Adrenal gland (tissue), 12 donors: Measurements from ENCODE around the gene IFT52. TPM values are rescaled to one million over a fixed set of nuclear protein-coding genes. Genes with fewer than 3 reads are reported as not detected.

Source experiments
- DNase-seq, 7 donors: peaks; one replicate each; pipeline ENCODE4 v3.0.0-alpha.2; 2019 to 2020
- H3K27ac ChIP-seq, 5 donors: fragments of 200-600 bp; sonication (generic) in 4 of 5; 1 replicate in 3 of 5; 2 replicates in 2 of 5; pipeline versions ENCODE4 v1.5.1 to v1.8.0; 2016 to 2020; ENCODE audit warnings: mild to moderate bottlenecking in 1 of 5
- H3K27me3 ChIP-seq: fragments of 200-600 bp; 2 replicates; pipeline ENCODE4 v1.8.0; 2021
- H3K36me3 ChIP-seq, 2 donors: fragments of 200-600 bp; replicated peaks in 1 of 2; 1 replicate in 1 of 2; 2 replicates in 1 of 2; pipeline versions ENCODE4 v1.5.1 to v1.8.0; 2018 to 2022
- H3K4me1 ChIP-seq, 2 donors: fragments of 200-600 bp; replicated peaks in 1 of 2; 1 replicate in 1 of 2; 2 replicates in 1 of 2; pipeline versions ENCODE4 v1.5.1 to v1.8.0; 2018 to 2021
- H3K4me3 ChIP-seq, 4 donors: fragments of 200-600 bp; sonication (generic) in 3 of 4; one replicate each; pipeline ENCODE4 v1.5.1; 2016 to 2018
- H3K9me3 ChIP-seq, 3 donors: fragments of 200-600 bp; sonication (generic) in 1 of 3; replicated peaks in 1 of 3; 1 replicate in 2 of 3; 2 replicates in 1 of 3; pipeline versions ENCODE4 v1.5.1 to v1.8.0; 2016 to 2021
- CTCF ChIP-seq, 6 experiments: fragments of 450-650 bp in 4 of 6; fragments of 200-600 bp in 2 of 6; sonication (generic) in 1 of 6; IDR thresholded peaks; 1 replicate in 5 of 6; 2 replicates in 1 of 6; pipeline versions ENCODE4 v1.5.1 to v1.8.0; 2016 to 2021; ENCODE audit warnings: antibody characterized with exemption in 6 of 6, mild to moderate bottlenecking in 2 of 6, moderate library complexity in 1 of 6
- POLR2A ChIP-seq, 2 donors: fragments of 450-650 bp; IDR thresholded peaks; one replicate each; pipeline ENCODE4 v1.6.1; 2017; ENCODE audit warnings: antibody characterized with exemption in 2 of 2, mild to moderate bottlenecking in 2 of 2, moderate library complexity in 1 of 2
- WGBS, 4 donors: extraction: QIAGEN DNeasy Blood & Tissue Kit in 2 of 4; methylation state at CpG; one replicate each; pipeline versions ENCODE4 v1.1.5 to v1.1.7; 2013 to 2017; 5-methylcytosine and 5-hydroxymethylcytosine counted together
- intact Hi-C, 2 donors: fragments of 100-400 bp; cut with DNase I; formaldehyde crosslinking; loops; one replicate each; pipeline versions ENCODE4 v1.14.1 to v1.15.0; 2022 to 2023
- polyA plus RNA-seq, 3 donors: library from polyadenylated mRNA; stranded (reverse); fragments of 200-250 nt in 2 of 3; fragments of 350-450 nt in 1 of 3; fragmentation: Illumina TruSeq in 1 of 3; extraction: RNeasy Lipid Tissue Mini Kit (QIAGEN cat#74804) in 1 of 3; gene quantifications; one replicate each; pipeline ENCODE4 v1.2.3, GENCODE V29; 2013 to 2014
- total RNA-seq, 9 donors: library from RNA; depleted of rRNA in 4 of 9; stranded (reverse); fragments of >200 nt in 4 of 9; fragments of 120-200 nt in 1 of 9; fragmentation: NEBNext Ultra II Directional in 1 of 9; extraction: Animal tissue kit (Norgen Biotek cat#: 25700) in 1 of 9; gene quantifications; one replicate each; pipeline versions ENCODE4 v1.1.0 to v1.2.4, GENCODE V29; 2013 to 2023
- donor health status: healthy with polysubstance abuse.
- donor health status: Bipolar disorder and iron deficiency.
- donor health status: DM: yes; HTN: yes; CAD: no.
- donor health status: DM: no; HTN: no; CAD: no.
- donor health status: DM: no; HTN: no; CAD: no.
- donor health status: DM: yes; HTN: yes; CAD: no.

IFT52 gene
- total and polyA plus RNA-seq, 12 donors: 12.5 to 52.6 (median 22.8) TPM

GRCh38 chr20:43548273-43548880, 42.4 kb upstream of the IFT52 start:
- no peak for DNase-seq
- no peaks in the 10 kb centered on the region for H3K36me3 ChIP-seq
- intact Hi-C loops: no loop called here

GRCh38 chr20:43549416-43550065, 41.2 kb upstream of the IFT52 start:
- Histone ChIP-seq H3K27me3 (no peaks in the 10 kb centered on the region), H3K27ac (no peak overlapping the region), H3K4me3 (no peak overlapping the region), H3K4me1 (no peaks in the 10 kb centered on the region), H3K36me3 (no peaks in the 10 kb centered on the region), H3K9me3 (no peaks in the 10 kb centered on the region)
- no peak for TF ChIP-seq CTCF (IDR thresholded peaks at IDR 0.05)
- no peak for TF ChIP-seq POLR2A (IDR thresholded peaks at IDR 0.05)
- no peak for DNase-seq
- intact Hi-C loops: no loop called here
- 83 to 90% (median 90%) methylated on average over 4 of the region's 4 CpGs for WGBS, 4 donors

More at GRCh38 chr20:43548273-43548880, 42.4 kb upstream of the IFT52 start:
- Histone ChIP-seq H3K27ac (no peak overlapping the region), H3K27me3 (no peaks in the 10 kb centered on the region), H3K4me1 (no peaks in the 10 kb centered on the region), H3K9me3 (no peaks in the 10 kb centered on the region), H3K4me3 (no peak overlapping the region)
- TF ChIP-seq POLR2A (IDR thresholded peaks at IDR 0.05): no peak
- TF ChIP-seq CTCF (IDR thresholded peaks at IDR 0.05): no peak
- WGBS, 4 donors: 68 to 77% (median 71%) methylated on average over 3 to 5 of the region's 5 CpGs

DNA sequence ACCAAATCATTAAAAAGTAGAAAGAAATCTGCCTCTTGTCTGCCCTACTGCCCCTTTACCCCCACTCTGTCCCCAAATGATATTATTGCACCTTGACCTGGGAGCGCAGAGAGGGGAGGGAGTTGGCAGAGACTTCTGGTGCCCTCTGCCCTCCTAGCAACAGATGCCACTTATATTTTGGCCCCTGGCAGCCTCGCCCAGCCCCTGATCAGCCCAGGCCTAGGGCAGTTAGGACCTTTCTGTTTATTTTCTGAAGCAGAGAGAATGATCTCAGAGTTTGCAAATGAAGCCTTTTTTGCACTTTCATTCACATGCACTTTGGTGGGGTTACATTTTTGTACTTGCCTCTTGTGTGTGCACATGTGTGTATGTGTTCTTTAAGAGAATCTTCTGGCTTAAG, 40.3 kb upstream of the IFT52 start:
- H3K4me1 ChIP-seq: no peaks in the 10 kb centered on the region
- no peak for DNase-seq
- H3K4me3 ChIP-seq: no peak overlapping the region
- intact Hi-C loops: no loop called here
- 74 to 100% (median 89%) methylated on average over 2 of the region's 2 CpGs for WGBS, 4 donors
- no peaks in the 10 kb centered on the region for H3K27me3 ChIP-seq
- no peak for TF ChIP-seq CTCF (IDR thresholded peaks at IDR 0.05)
- no peak for TF ChIP-seq POLR2A (IDR thresholded peaks at IDR 0.05)
- no peaks in the 10 kb centered on the region for H3K9me3 ChIP-seq
- H3K36me3 ChIP-seq: no peaks in the 10 kb centered on the region
- H3K27ac ChIP-seq: no peak overlapping the region

DNA sequence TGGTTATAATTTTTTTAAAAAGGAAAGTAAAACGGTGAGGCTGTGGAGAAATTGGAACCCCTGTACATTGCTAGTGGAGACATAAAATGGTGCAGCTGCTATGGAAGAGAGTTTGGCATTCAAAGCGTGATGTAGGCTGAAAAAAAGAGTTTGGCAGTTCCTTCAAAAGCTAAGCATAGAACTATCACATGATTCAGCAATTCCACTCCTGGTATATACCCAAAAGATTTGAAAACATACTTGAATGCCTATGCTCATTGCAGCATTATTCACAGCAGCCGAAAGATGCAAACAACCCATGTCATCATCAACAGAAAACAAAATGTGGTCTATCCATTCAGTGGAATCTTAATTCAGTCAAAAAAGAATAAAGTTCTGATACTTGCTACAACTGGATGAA, 36.4 kb upstream of the IFT52 start:
- H3K27me3 ChIP-seq: no peaks in the 10 kb centered on the region
- H3K27ac ChIP-seq: no peak overlapping the region
- no peaks in the 10 kb centered on the region for H3K9me3 ChIP-seq
- no peaks in the 10 kb centered on the region for H3K36me3 ChIP-seq
- TF ChIP-seq POLR2A (IDR thresholded peaks at IDR 0.05): no peak
- TF ChIP-seq CTCF (IDR thresholded peaks at IDR 0.05): no peak
- WGBS, 4 donors: 79 to 88% (median 84%) methylated on average over 3 of the region's 3 CpGs
- no peak for DNase-seq
- peaks cover 0 to 3% of the 10 kb centered on the region in 2 donors for H3K4me1 ChIP-seq
- intact Hi-C loops: no loop called here
- no peak overlapping the region for H3K4me3 ChIP-seq
